ENCODE measurements around the gene SGCA. TPM values are rescaled to one million over a fixed set of nuclear protein-coding genes. Genes with fewer than 3 reads are reported as not detected.

SGCA gene
- total RNA-seq, 1 experiment from 2014 or later, result not detected

DNA sequence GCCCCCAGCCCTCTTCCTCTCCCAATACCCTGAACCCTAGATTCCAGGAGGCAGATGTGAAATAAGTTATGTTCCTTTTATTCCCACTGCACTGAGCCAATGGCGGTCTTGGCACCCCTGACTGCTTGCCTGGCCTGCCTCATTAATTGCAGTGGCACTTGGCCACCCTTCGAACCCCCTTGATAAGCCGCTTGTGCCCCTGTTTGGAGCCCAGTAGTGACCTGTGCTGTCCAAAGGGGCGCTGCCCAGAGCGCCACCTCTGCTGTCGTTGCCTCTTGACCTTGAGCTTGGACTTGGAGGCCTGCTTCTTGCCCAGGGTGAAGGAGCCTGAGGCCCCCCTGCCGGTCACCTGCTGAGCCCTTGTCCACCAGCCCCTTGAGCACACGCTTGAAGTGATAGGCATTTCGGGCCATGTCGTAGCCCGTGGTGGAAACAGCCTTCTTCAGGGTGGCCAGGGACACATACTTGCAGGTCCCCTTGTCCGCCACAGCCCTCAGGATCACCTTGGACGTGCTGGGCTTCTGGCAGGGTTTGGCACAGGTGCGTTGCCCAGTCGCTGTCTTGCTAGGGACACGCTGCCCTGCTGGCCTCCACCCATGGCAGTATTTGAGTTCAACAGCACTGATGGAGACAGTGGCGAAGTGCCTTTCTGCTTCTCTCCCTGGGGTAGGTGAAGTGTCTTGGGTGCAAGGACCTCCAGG, 5.7 kb downstream of the SGCA start:
- DNase-seq (ENCODE audit: low read depth, low spot score), result no peak
- in situ Hi-C loops (cut with HindIII; ENCODE audit: low pct_unique_long_range_greater_than_20kb, low sequenced_read_pairs), result no loop called here

DNA sequence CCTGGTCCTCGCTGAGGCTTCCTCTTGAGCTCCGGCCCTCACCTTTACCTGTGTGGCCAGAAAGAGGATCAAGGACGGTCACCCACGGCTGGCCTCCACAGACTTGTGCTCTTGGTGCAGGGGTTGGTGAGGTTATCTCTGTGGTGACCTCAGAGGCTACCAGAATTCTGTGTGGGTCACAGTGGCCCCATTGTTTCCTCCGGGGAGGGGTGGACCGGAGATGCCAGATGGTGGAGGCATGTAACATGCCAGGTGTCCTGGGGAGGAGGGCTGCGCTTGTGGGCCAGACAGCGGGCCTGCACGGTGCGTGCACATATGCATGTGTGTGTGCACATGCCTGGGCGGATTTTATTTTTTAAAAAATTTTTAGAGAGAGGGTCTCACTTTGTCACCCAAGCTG, 6.3 kb downstream of the SGCA start:
- DNase-seq (ENCODE audit: low read depth, low spot score), result no peak
- in situ Hi-C loops (cut with HindIII; ENCODE audit: low pct_unique_long_range_greater_than_20kb, low sequenced_read_pairs), result no loop called here

DNA sequence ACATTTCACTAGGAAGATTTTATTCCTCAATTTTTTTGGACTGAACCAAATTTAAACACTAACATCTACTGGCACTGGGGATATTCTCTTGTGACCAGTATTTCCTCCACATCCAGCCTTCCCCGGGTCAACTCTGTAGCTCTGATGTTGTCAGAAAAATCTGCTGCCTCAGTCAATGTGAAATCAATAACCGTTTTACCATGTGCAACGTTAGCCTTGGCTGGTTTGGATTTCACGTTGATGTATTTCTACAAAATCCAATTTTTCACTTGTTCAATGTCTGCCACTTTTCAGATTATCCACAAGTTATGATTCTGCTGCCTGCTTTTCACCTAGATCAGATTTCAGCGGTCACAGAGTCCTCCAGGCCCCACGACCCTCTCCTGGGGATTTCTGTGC, 7.1 kb downstream of the SGCA start:
- in situ Hi-C loops (cut with HindIII; ENCODE audit: low pct_unique_long_range_greater_than_20kb, low sequenced_read_pairs), result no loop called here
- no peak for DNase-seq (ENCODE audit: low read depth, low spot score)

DNA sequence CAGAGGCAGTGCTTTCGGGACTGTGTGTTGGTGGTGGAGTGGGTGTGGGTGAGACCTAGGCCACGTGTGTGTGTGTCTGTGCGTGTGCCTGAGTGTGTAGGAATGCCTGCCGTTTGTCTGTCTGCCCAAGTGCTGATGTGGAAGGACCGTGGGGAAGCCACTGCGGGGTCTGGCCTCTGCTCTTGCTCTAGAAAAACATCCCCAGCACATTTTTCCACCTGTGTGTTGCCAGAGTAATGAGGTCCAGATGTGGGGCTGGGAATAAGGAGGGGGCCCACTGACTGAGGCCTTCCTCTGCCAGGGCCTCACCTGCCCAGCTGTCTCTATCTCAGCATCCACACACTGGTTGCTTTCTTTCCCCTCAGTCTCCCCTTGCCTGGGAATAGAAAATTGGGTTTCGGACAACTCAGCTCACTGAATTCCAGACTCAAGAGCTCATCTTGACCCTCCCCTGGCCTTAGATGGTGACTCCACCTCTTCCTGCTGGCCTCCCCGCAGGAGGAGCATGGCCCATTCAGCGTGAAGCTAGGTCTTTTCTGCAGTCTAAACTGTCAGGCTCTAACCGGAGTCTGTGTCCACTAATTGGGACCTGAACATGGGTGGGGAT, 7.6 kb downstream of the SGCA start:
- in situ Hi-C loops (cut with HindIII; ENCODE audit: low pct_unique_long_range_greater_than_20kb, low sequenced_read_pairs), result no loop called here
- no peak for DNase-seq (ENCODE audit: low read depth, low spot score)

DNA sequence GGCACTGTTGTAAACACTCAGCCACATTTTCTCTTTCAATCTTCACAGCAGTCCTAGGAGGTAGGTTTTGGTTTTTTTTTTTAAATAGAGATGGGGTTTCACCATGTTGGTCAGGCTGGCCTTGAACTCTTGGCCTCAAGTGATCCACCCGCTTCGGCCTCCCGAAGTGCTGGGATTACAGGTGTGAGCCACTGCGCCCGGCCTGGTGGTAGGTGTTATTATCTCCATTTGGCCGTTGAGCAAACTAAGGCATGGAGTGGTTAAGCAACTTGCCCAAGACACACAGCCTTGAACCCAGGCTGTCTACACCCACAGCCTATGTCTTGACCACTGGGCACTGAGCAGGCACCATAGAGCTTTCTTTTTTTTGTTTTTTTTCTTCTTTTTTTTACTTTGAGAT, 8.6 kb downstream of the SGCA start:
- DNase-seq (ENCODE audit: low read depth, low spot score), result no peak
- in situ Hi-C loops (cut with HindIII; ENCODE audit: low pct_unique_long_range_greater_than_20kb, low sequenced_read_pairs), result no loop called here

DNA sequence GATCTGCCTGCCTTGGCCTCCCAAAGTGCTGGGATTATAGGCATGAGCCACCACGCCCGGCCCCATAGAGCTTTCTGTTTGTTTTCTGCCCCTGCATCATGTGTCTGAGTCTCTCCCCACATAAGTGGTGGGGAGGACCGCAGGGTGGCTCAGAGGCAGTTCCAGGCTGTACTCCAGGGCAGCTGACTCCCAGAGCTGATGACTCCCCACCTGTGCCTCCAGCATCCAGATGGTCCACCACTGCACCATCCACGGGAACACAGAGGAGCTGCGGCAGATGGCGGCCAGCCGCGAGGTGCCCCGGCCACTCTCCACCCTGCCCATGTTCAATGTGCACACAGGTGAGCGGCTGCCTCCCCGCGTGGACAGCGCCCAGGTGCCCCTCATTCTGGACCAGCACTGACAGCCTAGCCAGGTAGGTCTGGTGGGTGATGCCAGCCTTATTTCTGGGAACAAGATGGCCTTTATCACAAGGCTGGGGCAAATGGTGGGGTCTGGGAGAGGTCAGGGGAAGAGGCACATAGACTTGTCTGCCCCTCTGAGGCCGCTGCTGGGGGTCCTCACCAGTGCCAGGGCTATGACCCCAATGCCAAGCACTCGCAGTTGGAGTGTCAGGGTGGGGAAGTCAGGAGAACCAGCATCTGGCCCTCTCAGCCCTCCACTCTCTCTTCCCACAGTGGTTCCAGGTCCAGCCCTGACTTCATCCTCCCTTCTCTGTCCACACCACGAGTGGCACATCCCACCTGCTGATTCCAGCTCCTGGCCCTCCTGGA, 9.4 kb downstream of the SGCA start:
- DNase-seq (ENCODE audit: low read depth, low spot score), result no peak
- in situ Hi-C loops (cut with HindIII; ENCODE audit: low pct_unique_long_range_greater_than_20kb, low sequenced_read_pairs), result no loop called here

DNA sequence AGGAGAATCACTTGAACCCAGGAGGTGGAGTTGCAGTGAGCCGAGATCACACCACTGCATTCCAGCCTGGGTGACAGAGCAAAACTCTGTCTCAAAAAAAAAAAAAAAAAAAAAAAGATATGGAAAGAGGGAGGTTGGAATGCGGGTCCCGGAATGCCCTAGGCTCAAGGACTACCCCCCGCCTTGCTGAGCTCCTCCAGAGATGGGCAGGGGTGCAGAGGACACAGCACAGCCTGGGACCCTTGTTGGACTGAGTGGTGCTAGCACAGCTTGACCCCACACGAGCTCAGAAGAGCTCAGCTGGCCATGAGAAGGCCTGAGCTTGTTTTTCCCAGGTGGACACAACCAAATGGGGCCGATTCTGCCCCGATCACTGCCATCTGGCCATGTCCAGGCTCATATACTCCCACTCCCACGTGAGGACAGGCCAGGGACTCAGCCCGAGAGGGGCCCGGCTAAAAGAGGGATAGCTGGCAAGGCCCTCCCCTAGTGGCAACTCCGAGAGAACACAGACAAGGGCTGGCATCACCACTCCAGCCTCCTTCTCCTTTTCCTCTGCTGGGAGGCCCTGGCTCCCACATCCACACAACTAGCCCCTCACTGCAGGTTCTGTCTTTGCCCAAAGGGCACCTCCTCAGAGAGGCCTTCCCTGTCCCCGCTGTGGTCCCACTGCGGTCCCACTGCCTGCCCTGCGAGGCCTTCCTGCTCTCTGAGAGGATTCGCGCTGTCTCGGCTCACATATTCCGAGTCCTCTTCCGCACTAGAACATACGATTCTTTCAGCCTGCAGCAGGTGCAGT, 11.0 kb downstream of the SGCA start:
- in situ Hi-C loops (cut with HindIII; ENCODE audit: low pct_unique_long_range_greater_than_20kb, low sequenced_read_pairs), result no loop called here
- no peak for DNase-seq (ENCODE audit: low read depth, low spot score)

DNA sequence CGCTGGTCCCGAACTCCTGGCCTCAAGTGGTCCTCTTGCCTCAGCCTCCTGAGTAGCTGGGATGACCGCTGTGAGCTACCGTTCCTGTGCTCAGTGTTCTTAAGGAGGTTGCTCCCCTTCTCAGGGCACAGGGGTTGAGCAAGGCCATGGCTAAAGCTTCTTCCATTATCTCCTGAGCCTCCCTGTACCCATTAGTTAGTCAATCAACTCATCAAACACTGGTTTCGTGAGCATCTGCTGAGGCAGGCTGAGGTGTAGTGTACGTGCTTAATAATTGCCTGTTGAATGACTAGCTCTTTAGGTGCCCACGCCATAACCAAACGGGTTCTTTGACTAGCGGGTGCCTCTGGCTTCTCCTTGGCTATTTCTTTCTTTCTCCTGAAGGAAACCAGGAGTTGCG, 11.7 kb downstream of the SGCA start:
- in situ Hi-C loops (cut with HindIII; ENCODE audit: low pct_unique_long_range_greater_than_20kb, low sequenced_read_pairs), result no loop called here
- no peak for DNase-seq (ENCODE audit: low read depth, low spot score)

DNA sequence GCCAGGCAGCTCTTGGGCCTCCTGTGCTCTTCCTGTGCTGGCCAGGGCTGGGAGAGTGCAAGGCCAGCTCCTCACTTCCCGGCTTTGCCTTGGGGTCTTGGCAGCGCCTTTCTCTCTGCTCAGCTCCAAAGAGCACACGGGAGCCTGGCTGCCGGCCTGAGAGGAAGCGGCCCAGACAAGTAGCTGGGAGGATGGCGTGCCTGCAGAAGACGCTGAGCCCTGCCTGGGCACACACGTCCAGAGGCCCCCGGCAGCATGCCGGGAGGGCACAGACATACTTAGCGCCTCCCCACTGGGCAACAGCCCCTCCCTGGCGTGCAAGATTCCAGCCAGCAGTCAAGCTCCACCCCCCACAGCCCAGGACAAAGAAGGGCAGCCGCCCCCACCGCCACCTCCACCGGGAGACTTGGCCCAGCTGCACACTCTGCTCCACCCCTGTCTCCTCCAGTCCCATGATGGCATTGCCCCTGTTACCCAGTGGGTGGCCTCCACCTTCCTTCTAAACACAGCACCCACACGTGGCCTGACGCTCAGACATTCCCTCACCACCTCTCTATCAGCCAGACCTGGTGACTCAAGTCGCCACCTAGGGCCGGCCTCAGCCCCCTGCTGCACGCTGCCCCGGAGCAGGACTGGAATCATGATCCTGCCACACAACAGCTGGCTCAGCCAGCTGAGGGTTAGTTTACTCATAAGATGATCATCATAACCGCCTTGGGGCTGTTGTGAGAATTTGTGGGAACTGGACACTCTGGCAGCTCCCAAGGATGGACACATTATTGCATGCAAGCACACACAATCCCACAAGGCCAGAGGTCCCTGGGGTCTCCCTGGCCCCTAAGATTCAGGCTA, 12.4 kb downstream of the SGCA start:
- peak; percentile 88 for DNase-seq (ENCODE audit: low read depth, low spot score)
- in situ Hi-C loops (cut with HindIII; ENCODE audit: low pct_unique_long_range_greater_than_20kb, low sequenced_read_pairs), result no loop called here

DNA sequence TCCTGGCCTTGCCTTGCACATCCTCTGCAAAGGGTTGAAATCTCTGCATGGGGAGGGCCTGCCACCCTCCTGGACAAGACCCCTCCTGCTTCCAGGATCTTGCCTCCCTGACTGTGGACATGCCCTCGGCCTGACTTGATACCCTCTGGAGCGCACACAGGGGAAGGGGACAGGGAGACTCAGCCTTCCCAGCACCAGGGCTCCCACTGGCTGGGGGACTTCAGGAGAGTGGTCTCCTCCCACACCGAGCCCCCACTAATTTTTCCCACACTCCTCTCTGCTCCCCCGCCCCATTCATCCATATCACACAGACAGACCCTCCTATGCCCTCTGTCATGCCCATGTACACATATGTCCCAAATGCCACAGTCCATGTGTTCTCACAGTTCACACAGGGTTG, 14.3 kb downstream of the SGCA start:
- in situ Hi-C loops (cut with HindIII; ENCODE audit: low pct_unique_long_range_greater_than_20kb, low sequenced_read_pairs), result no loop called here
- no peak for DNase-seq (ENCODE audit: low read depth, low spot score)

DNA sequence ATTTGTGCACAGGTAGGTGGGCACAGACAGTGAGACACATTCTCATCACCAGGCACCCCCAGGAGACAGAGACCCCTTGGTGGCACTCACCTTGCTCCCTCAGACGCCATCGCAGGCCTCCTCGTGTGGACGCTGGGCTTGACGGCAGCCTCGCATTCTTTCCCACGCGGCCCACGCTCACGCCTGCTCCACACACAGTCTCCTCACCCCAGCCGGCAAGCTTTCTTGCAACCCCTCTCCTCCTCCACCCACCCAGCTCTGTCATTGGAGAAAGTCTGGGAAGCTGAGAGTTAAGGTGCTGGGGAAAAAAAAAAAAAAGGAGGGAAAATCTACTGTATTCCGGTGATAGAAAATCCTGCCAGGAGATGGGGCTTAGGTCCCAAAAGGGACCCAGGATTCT, 14.8 kb downstream of the SGCA start:
- in situ Hi-C loops (cut with HindIII; ENCODE audit: low pct_unique_long_range_greater_than_20kb, low sequenced_read_pairs), result no loop called here
- DNase-seq (ENCODE audit: low read depth, low spot score), result no peak

DNA sequence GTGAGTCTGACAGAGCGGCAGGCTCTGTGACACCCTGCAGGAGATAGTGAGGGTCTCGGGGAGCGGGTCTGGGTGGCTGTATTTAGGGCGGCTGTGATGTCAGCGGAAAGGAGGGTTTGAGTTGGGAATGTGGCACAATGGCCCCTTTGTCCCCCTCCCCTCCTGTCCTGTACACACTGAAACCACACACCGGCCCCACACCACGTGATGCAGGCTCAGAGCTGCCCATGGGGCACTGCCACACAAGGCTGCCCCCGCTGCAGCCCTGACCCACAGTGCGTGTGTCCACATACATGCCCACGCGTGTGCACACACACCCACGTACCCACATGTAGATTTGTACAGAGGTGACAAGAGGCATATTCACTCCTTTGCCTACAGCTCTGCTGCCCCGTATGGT, 15.3 kb downstream of the SGCA start:
- peak; percentile 91 for DNase-seq (ENCODE audit: low read depth, low spot score)
- in situ Hi-C loops (cut with HindIII; ENCODE audit: low pct_unique_long_range_greater_than_20kb, low sequenced_read_pairs), result no loop called here

DNA sequence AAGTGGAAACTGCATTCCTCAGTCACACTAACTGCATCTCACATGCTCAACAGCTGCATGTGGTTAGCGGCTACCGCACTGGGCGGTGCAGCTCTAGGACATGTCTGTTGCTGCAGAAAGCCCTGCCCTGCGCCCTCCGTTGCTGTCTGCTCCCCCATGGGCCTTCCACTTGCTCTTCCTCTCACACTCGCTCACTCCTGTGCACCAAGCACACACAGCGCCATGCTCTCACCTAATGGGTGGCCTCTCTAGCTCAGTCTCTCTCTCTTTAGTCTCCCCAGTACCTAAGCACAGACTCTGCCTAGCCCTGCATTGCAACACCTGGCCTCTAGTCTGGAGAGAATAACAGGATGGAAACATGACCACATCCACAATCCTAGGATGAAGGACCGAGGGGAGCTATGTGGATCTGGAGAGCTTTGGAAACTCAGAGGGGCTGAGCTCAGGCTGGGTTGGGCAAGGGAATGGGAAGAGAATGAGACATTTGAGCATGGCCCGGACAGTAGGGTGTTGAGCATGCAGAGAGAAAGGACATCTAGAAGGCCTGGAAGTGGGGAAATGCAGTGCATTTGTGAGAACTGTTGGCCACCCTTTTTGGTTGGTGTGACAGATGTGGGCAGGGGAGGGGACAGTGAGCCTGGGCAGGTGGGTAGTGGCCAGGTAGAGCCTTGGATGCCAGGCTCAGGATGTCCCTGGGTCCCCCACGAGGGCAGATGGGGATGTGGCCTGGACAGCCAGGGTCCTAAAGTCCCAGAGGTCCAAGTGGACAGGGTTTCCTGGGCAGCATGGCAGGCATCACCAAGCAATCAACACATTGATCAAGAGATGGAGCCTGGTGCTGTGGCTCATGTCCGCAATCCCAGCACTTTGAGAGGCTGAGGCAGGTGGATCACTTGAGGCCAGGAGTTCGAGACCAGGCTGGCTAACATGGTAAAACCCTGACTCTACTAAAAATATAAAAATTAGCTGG, 16.1 kb downstream of the SGCA start:
- DNase-seq (ENCODE audit: low read depth, low spot score), result peak; percentile 30
- in situ Hi-C loops (cut with HindIII; ENCODE audit: low pct_unique_long_range_greater_than_20kb, low sequenced_read_pairs), result no loop called here

DNA sequence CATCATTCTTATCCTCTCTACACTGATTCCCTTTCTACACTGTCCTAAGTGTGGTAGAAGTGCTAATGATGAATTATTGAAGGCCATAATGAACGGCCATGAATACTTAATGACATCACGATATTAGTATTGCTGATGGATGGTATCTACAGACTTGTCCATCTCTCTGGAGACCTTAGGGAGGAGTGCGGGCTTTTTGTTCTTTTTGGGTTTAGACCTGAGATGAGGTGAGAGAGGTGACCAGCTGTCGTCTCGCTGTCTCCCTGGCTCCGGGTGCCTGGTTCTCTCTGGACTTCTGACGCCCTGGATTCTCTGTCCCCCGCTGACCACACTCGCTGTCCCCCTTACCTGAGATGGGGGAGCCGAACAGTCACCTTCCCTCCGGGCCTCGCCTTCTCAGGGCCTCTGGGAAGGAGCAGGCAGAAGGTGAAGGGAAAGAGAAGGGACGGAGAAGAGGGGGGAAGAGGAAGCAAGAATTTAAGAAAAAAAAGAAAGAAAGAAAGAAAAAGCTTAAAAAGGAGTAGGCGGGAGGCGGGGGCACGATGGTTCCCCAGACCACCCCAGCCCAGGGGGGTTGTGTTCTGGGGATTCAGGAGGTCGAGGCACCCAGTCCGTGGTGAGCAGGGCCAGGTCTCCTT, 17.1 kb downstream of the SGCA start:
- no peak for DNase-seq (ENCODE audit: low read depth, low spot score)
- in situ Hi-C loops (cut with HindIII; ENCODE audit: low pct_unique_long_range_greater_than_20kb, low sequenced_read_pairs), result no loop called here

DNA sequence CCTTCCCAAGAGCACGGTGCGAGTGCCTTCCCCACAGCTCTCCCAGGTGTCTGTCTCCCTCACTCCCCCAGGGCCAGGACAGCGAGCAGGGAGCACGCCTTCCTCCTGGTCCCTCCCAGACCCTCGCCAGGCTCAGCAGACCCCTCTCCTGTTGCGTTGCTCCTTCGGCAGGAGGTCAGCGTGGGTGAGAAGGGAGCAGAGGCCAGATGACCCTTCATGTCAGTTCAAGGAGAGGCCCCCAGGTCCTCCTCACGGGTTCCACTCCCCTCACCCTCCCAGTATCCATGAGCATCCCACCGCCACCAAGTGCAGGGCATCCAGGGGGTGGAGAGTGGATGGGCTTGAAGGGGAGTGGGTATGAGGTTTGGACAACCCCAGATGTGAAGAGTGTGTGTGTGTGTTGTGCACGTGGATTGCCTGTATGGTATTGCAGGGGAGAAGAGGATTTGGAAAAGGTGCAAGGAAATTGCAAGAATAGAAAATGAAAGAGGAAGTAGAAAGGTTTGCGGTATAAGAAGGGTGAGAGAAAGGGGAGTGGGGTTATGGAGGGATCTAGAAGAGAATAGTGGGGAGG, 17.7 kb downstream of the SGCA start:
- in situ Hi-C loops (cut with HindIII; ENCODE audit: low pct_unique_long_range_greater_than_20kb, low sequenced_read_pairs), result no loop called here
- no peak for DNase-seq (ENCODE audit: low read depth, low spot score)

DNA sequence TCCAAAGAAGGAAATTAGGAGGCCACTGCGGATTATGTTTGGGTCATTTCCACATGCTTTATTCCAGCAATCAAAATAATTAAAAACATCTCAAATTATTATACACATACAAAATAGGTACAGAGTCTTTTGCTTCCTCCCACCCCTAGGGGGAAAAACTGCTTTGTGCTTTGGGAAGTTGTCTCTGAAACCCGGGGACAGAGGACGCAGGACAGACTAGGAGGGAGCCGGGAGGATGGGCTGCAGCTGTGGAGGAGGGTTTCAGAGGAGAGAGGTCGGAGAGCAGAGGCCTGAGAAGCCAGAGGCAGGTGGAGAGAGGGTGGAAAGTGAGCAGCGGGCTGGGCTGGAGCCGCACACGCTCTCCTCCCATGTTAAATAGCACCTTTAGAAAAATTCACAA, 18.3 kb downstream of the SGCA start:
- no peak for DNase-seq (ENCODE audit: low read depth, low spot score)
- in situ Hi-C loops (cut with HindIII; ENCODE audit: low pct_unique_long_range_greater_than_20kb, low sequenced_read_pairs), result no loop called here
